Measurements from ENCODE around the gene KLKB1.
"Not testable (repeated sequence)": the region's sequence is repeated elsewhere in the genome, so short reads cannot be mapped to it uniquely, and the experiment has no call there.

KLKB1 gene

GRCh38 chr4:186226521-186227189 is 652 bp upstream of the KLKB1 start:
- no peak for DNase-seq (ENCODE audit: low spot score)

GRCh38 chr4:186227744-186228513 is 622 bp downstream of the KLKB1 start:
- DNase-seq (ENCODE audit: low spot score), result no peak

- no peak for DNase-seq (ENCODE audit: low spot score)
Observed at GRCh38 chr4:186228514-186228894, 1.2 kb downstream of the KLKB1 start.

- no peak for DNase-seq (ENCODE audit: low spot score)
Observed at GRCh38 chr4:186234367-186234766, 7.1 kb downstream of the KLKB1 start.

- no peak for DNase-seq (ENCODE audit: low spot score)
Observed at GRCh38 chr4:186236126-186236525, 8.8 kb downstream of the KLKB1 start.

GRCh38 chr4:186240452-186240847 is 13.1 kb downstream of the KLKB1 start:
- DNase-seq (ENCODE audit: low spot score), result no peak

- no peak for DNase-seq (ENCODE audit: low spot score)
Observed at GRCh38 chr4:186240848-186241491, 13.7 kb downstream of the KLKB1 start.

GRCh38 chr4:186241616-186242015 is 14.3 kb downstream of the KLKB1 start:
- no peak for DNase-seq (ENCODE audit: low spot score)

- DNase-seq (ENCODE audit: low spot score), result not testable (repeated sequence)
Observed at GRCh38 chr4:186242031-186242430, 14.7 kb downstream of the KLKB1 start.

GRCh38 chr4:186243331-186243730 is 16.0 kb downstream of the KLKB1 start:
- DNase-seq (ENCODE audit: low spot score), result no peak

GRCh38 chr4:186244835-186245234 is 17.5 kb downstream of the KLKB1 start:
- no peak for DNase-seq (ENCODE audit: low spot score)

GRCh38 chr4:186247062-186247752 is 19.9 kb downstream of the KLKB1 start:
- not testable (repeated sequence) for DNase-seq (ENCODE audit: low spot score)

- no peak for DNase-seq (ENCODE audit: low spot score)
Observed at GRCh38 chr4:186248643-186249042, 21.3 kb downstream of the KLKB1 start.

GRCh38 chr4:186249785-186250754 is 22.8 kb downstream of the KLKB1 start:
- no peak for DNase-seq (ENCODE audit: low spot score)

- DNase-seq (ENCODE audit: low spot score), result no peak
Observed at GRCh38 chr4:186250760-186251159, 23.5 kb downstream of the KLKB1 start.

- DNase-seq (ENCODE audit: low spot score), result no peak
Observed at GRCh38 chr4:186255122-186255521, 27.8 kb downstream of the KLKB1 start.

- no peak for DNase-seq (ENCODE audit: low spot score)
Observed at GRCh38 chr4:186258216-186258811, 31.0 kb downstream of the KLKB1 start.

GRCh38 chr4:186260117-186260503 is 32.8 kb downstream of the KLKB1 start:
- DNase-seq (ENCODE audit: low spot score), result no peak

GRCh38 chr4:186260504-186261448 is 33.5 kb downstream of the KLKB1 start:
- DNase-seq (ENCODE audit: low spot score), result no peak

- no peak for DNase-seq (ENCODE audit: low spot score)
Observed at GRCh38 chr4:186264660-186265059, 37.4 kb downstream of the KLKB1 start.

Measured in GM03348 (cell line).